GM21619 (cell line): ENCODE measurements around the gene SPA17.

Experiments
- ATAC-seq: cut with Tn5 transposase; IDR thresholded peaks from one replicate; pipeline ENCODE4 v1.9.1; 2021; ENCODE audit not compliant: unreplicated experiment

SPA17 gene

GRCh38 chr11:124661553-124661952 lies 12.2 kb upstream of the SPA17 start:
- ATAC-seq, result no peak

GRCh38 chr11:124662106-124662505 lies 11.6 kb upstream of the SPA17 start:
- ATAC-seq, result no peak

GRCh38 chr11:124663861-124664260 lies 9.8 kb upstream of the SPA17 start:
- no peak for ATAC-seq

GRCh38 chr11:124667601-124668000 lies 6.1 kb upstream of the SPA17 start:
- ATAC-seq, result no peak

- peak; percentile 30 for ATAC-seq
These were observed 4.5 kb upstream of the SPA17 start for GRCh38 chr11:124669193-124669592.

GRCh38 chr11:124670732-124671131 lies 3.0 kb upstream of the SPA17 start:
- no peak for ATAC-seq

- ATAC-seq, result no peak
These were observed 1.0 kb upstream of the SPA17 start for GRCh38 chr11:124672536-124673215.

GRCh38 chr11:124674168-124674517 lies 439 bp downstream of the SPA17 start:
- ATAC-seq, result no peak

GRCh38 chr11:124674571-124674970 lies 867 bp downstream of the SPA17 start:
- no peak for ATAC-seq

GRCh38 chr11:124676386-124676785 lies 2.7 kb downstream of the SPA17 start:
- ATAC-seq, result no peak

GRCh38 chr11:124678416-124678815 lies 4.7 kb downstream of the SPA17 start:
- no peak for ATAC-seq

- ATAC-seq, result no peak
These were observed 7.7 kb downstream of the SPA17 start for GRCh38 chr11:124681421-124681820.

- no peak for ATAC-seq
These were observed 8.7 kb downstream of the SPA17 start for GRCh38 chr11:124682443-124682842.

- ATAC-seq, result no peak
These were observed 19.4 kb downstream of the SPA17 start for GRCh38 chr11:124693142-124693541.

- ATAC-seq, result no peak
These were observed 25.8 kb downstream of the SPA17 start for GRCh38 chr11:124699547-124699946.

GRCh38 chr11:124700028-124700427 lies 26.3 kb downstream of the SPA17 start:
- no peak for ATAC-seq

- ATAC-seq, result no peak
These were observed 34.1 kb downstream of the SPA17 start for GRCh38 chr11:124707829-124708228.

GRCh38 chr11:124712392-124712791 lies 38.7 kb downstream of the SPA17 start:
- no peak for ATAC-seq

- no peak for ATAC-seq
These were observed 42.9 kb downstream of the SPA17 start for GRCh38 chr11:124716591-124716990.

- ATAC-seq, result peak; percentile 57
These were observed 43.7 kb downstream of the SPA17 start for GRCh38 chr11:124717421-124717785.

GRCh38 chr11:124717786-124718651 lies 44.3 kb downstream of the SPA17 start:
- ATAC-seq, result peak; percentile 44

- no peak for ATAC-seq
These were observed 45.1 kb downstream of the SPA17 start for GRCh38 chr11:124718801-124719200.
